Astrocyte (in vitro differentiated cells and primary cell): Measurements from ENCODE around the gene CHL1.

Experiments
- CTCF ChIP-seq: IDR thresholded peaks from 2 replicates; pipeline ENCODE4 v1.5.1; 2011; ENCODE audit warnings: low read depth, mild to moderate bottlenecking, inconsistent platforms, low read length, moderate library complexity; ENCODE audit not compliant: insufficient read depth
- EZH2 ChIP-seq: IDR thresholded peaks from 2 replicates; pipeline ENCODE4 v1.6.1; 2012; ENCODE audit warnings: mild to moderate bottlenecking, low read length, inconsistent platforms; ENCODE audit not compliant: insufficient read depth

- TF ChIP-seq CTCF (no peak), EZH2 (no peak)
These were observed 198.2 kb downstream of the CHL1 start for GRCh38 chr3:394775-395174.
